Endothelial cell of umbilical vein (primary cell): Measurements from ENCODE around the gene CCDC102B. TPM values are rescaled to one million over a fixed set of nuclear protein-coding genes. Genes with fewer than 3 reads are reported as not detected.

Experiments used
- BruUV-seq: library from RNA; stranded (reverse); fragments of 400-500 nt; replicated peaks from 2 replicates; lab custom pipeline; 2021; lab: Mats Ljungman, UMichigan
- CTCF ChIA-PET: fragments of 300-600, 350-600 bp; sonication (Branson Sonifier 250); formaldehyde crosslinking; loops from one replicate; lab custom pipeline; 2021; ENCODE audit warnings: antibody characterized with exemption, inconsistent platforms; lab: Charles Lee
- POLR2A ChIA-PET: fragments of 300-600, 350-600 bp; sonication (Branson Sonifier 250); formaldehyde crosslinking; loops from one replicate; lab custom pipeline; 2021; ENCODE audit warnings: antibody characterized with exemption, inconsistent platforms; lab: Charles Lee
- DNase-seq: peaks from one replicate; pipeline ENCODE4 v3.0.0-alpha.2; 2011; ENCODE audit warnings: low read depth, low spot score
- FAIRE-seq: peaks from 2 replicates; lab custom pipeline; 2011; peaks lifted over from hg19 to GRCh38; lab: Jason Lieb, UNC
- H2AFZ ChIP-seq: 2 replicates; pipeline ENCODE4 v1.6.0; 2012; ENCODE audit warnings: low read depth, low read length, control low read depth, inconsistent platforms
- H3K27ac ChIP-seq: 2 replicates; pipeline ENCODE4 v1.5.1; 2011; ENCODE audit warnings: low read depth, mild to moderate bottlenecking, control low read depth, low read length, moderate library complexity; ENCODE audit not compliant: insufficient read depth
- H3K27me3 ChIP-seq, 2 experiments: 2 replicates each; pipeline versions ENCODE4 v1.6.0 to v1.6.1; 2011; ENCODE audit warnings: low read length in 2 of 2, mixed read lengths in 1 of 2; ENCODE audit not compliant: control insufficient read depth in 2 of 2, insufficient read depth in 2 of 2
- H3K36me3 ChIP-seq, 2 experiments: 2 replicates in 1 of 2; 3 replicates in 1 of 2; pipeline ENCODE4 v1.5.1; 2011; ENCODE audit warnings: low read length in 2 of 2, mild to moderate bottlenecking in 1 of 2, moderate library complexity in 1 of 2; ENCODE audit not compliant: control insufficient read depth in 2 of 2, insufficient read depth in 2 of 2; ENCODE audit errors: extremely low read depth in 1 of 2
- H3K4me1 ChIP-seq: 3 replicates; pipeline ENCODE4 v1.5.1; 2011; ENCODE audit warnings: mild to moderate bottlenecking, low read length; ENCODE audit not compliant: control insufficient read depth, insufficient read depth; ENCODE audit errors: extremely low read depth
- H3K4me2 ChIP-seq: 2 replicates; pipeline ENCODE4 v1.6.1; 2011; ENCODE audit warnings: low read length, control low read depth, mixed read lengths; ENCODE audit not compliant: insufficient read depth
- H3K4me3 ChIP-seq, 3 experiments: fragments of 200-600 bp in 1 of 3; sonication (generic), shearing (Covaris generic) in 1 of 3; replicated peaks in 1 of 3; 2 replicates each; pipeline ENCODE4 v1.5.1; 2011 to 2016; ENCODE audit warnings: control low read depth in 3 of 3, low read length in 3 of 3, mild to moderate bottlenecking in 2 of 3, inconsistent platforms in 1 of 3, low read depth in 1 of 3, moderate library complexity in 1 of 3; ENCODE audit not compliant: insufficient read depth in 1 of 3
- H3K79me2 ChIP-seq: 2 replicates; pipeline ENCODE4 v1.6.0; 2012; ENCODE audit warnings: low read length, inconsistent platforms; ENCODE audit not compliant: control insufficient read depth, insufficient read depth
- H3K9ac ChIP-seq: replicated peaks from 2 replicates; pipeline ENCODE3; 2011; ENCODE audit warnings: low read length, control low read depth; ENCODE audit not compliant: insufficient read depth; ENCODE audit errors: extremely low read depth
- H3K9me1 ChIP-seq: replicated peaks from 3 replicates; pipeline ENCODE4 v1.6.0; 2011; ENCODE audit warnings: mild to moderate bottlenecking, low read length; ENCODE audit not compliant: control insufficient read depth, insufficient read depth; ENCODE audit errors: extremely low read depth
- H3K9me3 ChIP-seq: replicated peaks from 2 replicates; pipeline ENCODE4 v1.5.1; 2012; ENCODE audit warnings: low read length, inconsistent platforms; ENCODE audit not compliant: control insufficient read depth, insufficient read depth
- H4K20me1 ChIP-seq: replicated peaks from 2 replicates; pipeline ENCODE3; 2011; ENCODE audit warnings: mild to moderate bottlenecking, low read length; ENCODE audit not compliant: control insufficient read depth, insufficient read depth; ENCODE audit errors: extremely low read depth
- CTCF ChIP-seq, 2 donors: IDR thresholded peaks; 1 replicate in 1 of 2; 2 replicates in 1 of 2; pipeline ENCODE4 v1.5.1; 2011; ENCODE audit warnings: low read length in 2 of 2, mild to moderate bottlenecking in 2 of 2, moderate library complexity in 2 of 2, control low read depth in 1 of 2, inconsistent platforms in 1 of 2, low read depth in 1 of 2; ENCODE audit not compliant: insufficient read depth in 1 of 2; ENCODE audit errors: extremely low read depth in 1 of 2
- EZH2 ChIP-seq: IDR thresholded peaks from 2 replicates; pipeline ENCODE4 v1.6.1; 2012; ENCODE audit warnings: borderline replicate concordance, low read depth, mild to moderate bottlenecking, moderate library complexity, low read length, inconsistent platforms; ENCODE audit not compliant: severe bottlenecking
- FOS ChIP-seq: IDR thresholded peaks from 2 replicates; pipeline ENCODE4 v1.6.1; 2011; ENCODE audit warnings: mild to moderate bottlenecking, low read length, moderate library complexity, borderline replicate concordance; ENCODE audit not compliant: insufficient read depth
- GATA2 ChIP-seq: IDR thresholded peaks from 2 replicates; pipeline ENCODE4 v1.7.0; 2011; ENCODE audit warnings: low read depth, mild to moderate bottlenecking, moderate library complexity, mixed read lengths, low read length; ENCODE audit not compliant: insufficient read length, insufficient read depth
- JUN ChIP-seq: IDR thresholded peaks from 2 replicates; pipeline ENCODE4 v1.6.1; 2011; ENCODE audit warnings: borderline replicate concordance, low read depth; ENCODE audit not compliant: insufficient read length, insufficient read depth
- MAX ChIP-seq: IDR thresholded peaks from 2 replicates; pipeline ENCODE4 v1.6.1; 2011; ENCODE audit not compliant: insufficient read depth, insufficient read length
- MYC ChIP-seq: IDR thresholded peaks from one replicate; pipeline ENCODE4 v1.6.1; 2011; ENCODE audit warnings: mild to moderate bottlenecking, low read depth, low read length
- POLR2A ChIP-seq: IDR thresholded peaks from 2 replicates; pipeline ENCODE4 v1.6.1; 2012; ENCODE audit warnings: low read depth, mild to moderate bottlenecking, control low read depth, low read length
- POLR2AphosphoS5 ChIP-seq: IDR thresholded peaks from 2 replicates; pipeline ENCODE4 v1.6.1; 2012; ENCODE audit warnings: low read depth, mild to moderate bottlenecking, control low read depth, low read length, moderate library complexity; ENCODE audit not compliant: insufficient read depth
- dilution Hi-C: fragments of 300-500 bp; cut with MboI; formaldehyde crosslinking; loops from one replicate; pipeline ENCODE4 v1.15.0; 2019; ENCODE audit warnings: low sequenced_read_pairs; ENCODE audit not compliant: extremely low pct_ligation_motif_present
- intact Hi-C: fragments of 100-400 bp; cut with micrococcal nuclease; formaldehyde crosslinking; loops from one replicate; pipeline ENCODE4 v1.10.0; 2022
- polyA plus RNA-seq, 4 experiments: library from polyadenylated mRNA; depleted of rRNA in 3 of 4; stranded (reverse) in 3 of 4; unstranded in 1 of 4; fragments of >200 nt; gene quantifications; 2 replicates each; pipeline versions ENCODE4 v1.2.1 to v1.2.3, GENCODE V29; 2011 to 2012; ENCODE audit warnings: missing spikeins in 1 of 4
- total RNA-seq: library from RNA; stranded (reverse); gene quantifications from 2 replicates; pipeline ENCODE4 v1.2.3, GENCODE V29; 2021

Gene CCDC102B
- total and polyA plus RNA-seq, 2 donors (not counting 3 experiments of a cell fraction or from before 2014, with no cell fraction given) = 0.21 to 0.62 TPM

- TF ChIP-seq JUN (no peak), POLR2AphosphoS5 (no peak), EZH2 (no peak), FOS (no peak), CTCF (IDR thresholded peaks at IDR 0.05; ENCODE audit: extremely low read depth in 1 of 2, insufficient read depth in 1 of 2, low read depth in 1 of 2, low read length in 2 of 2) (no peak), POLR2A (no peak), GATA2 (no peak), MAX (no peak), MYC (no peak)
- CTCF ChIA-PET = no interaction called here
- H3K9me1 ChIP-seq = no peaks in the 10 kb centered on the region
- H3K27ac ChIP-seq = no peak overlapping the region
- no peaks in the 10 kb centered on the region for H3K36me3 ChIP-seq
- BruUV-seq = no TSS peak
- DNase-seq (no peak), FAIRE-seq (no peak)
- H3K4me2 ChIP-seq = no peak overlapping the region
- no peaks in the 10 kb centered on the region for H3K27me3 ChIP-seq
- H3K79me2 ChIP-seq = no peaks in the 10 kb centered on the region
- H4K20me1 ChIP-seq = no peaks in the 10 kb centered on the region
- H3K4me1 ChIP-seq = no peaks in the 10 kb centered on the region
- intact Hi-C loops = no loop called here
- dilution Hi-C loops = no loop called here
- H3K9ac ChIP-seq = no peak overlapping the region
- no peak overlapping the region for H2AFZ ChIP-seq
- no peaks in the 10 kb centered on the region for H3K9me3 ChIP-seq
- POLR2A ChIA-PET = no interaction called here
- no peak overlapping the region for H3K4me3 ChIP-seq
These were observed 269.2 kb downstream of the CCDC102B start for GRCh38 chr18:69067048-69067447.
